Stimulated activated CD8-positive, alpha-beta memory T cell treated with anti-CD3 and anti-CD28 coated beads, Interleukin-2, amount 100 ng/mL, for 1 hour (primary cell): ENCODE data around the gene AXIN1.

Source experiments
- DNase-seq, 2 donors: peaks; one replicate each; pipeline ENCODE4 v3.0.0-alpha.2; 2020; ENCODE audit warnings: low read depth in 2 of 2

AXIN1 gene

GRCh38 chr16:242281-242680 is 110.2 kb downstream of the AXIN1 start:
- no peak for DNase-seq

- DNase-seq = no peak
Observed at GRCh38 chr16:240559-240958, 112.0 kb downstream of the AXIN1 start.

GRCh38 chr16:239948-240277 is 112.6 kb downstream of the AXIN1 start:
- no peak for DNase-seq
